Mucosa of descending colon (tissue), 3 donors: ENCODE data around the gene WDTC1. TPM values are rescaled to one million over a fixed set of nuclear protein-coding genes. Genes with fewer than 3 reads are reported as not detected.

ENCODE experiments used
- ATAC-seq: fragments of 200-7000 bp; cut with Tn5 transposase; one replicate; pipeline ENCODE4 v1.9.1; 2020; ENCODE audit warnings: mild to moderate bottlenecking, moderate library complexity
- DNase-seq, 3 donors: peaks; one replicate each; pipeline ENCODE4 v3.0.0-alpha.2; 2020
- H3K36me3 ChIP-seq: fragments of 200-600 bp; one replicate; pipeline ENCODE4 v1.8.0; 2021; ENCODE audit warnings: low read depth, mild to moderate bottlenecking
- H3K4me1 ChIP-seq: fragments of 200-600 bp; one replicate; pipeline ENCODE4 v1.8.0; 2021; ENCODE audit warnings: low read depth, mild to moderate bottlenecking
- H3K4me3 ChIP-seq: fragments of 200-600 bp; one replicate; pipeline ENCODE4 v1.8.0; 2021; ENCODE audit warnings: mild to moderate bottlenecking
- H3K9me3 ChIP-seq: fragments of 200-600 bp; one replicate; pipeline ENCODE4 v1.8.0; 2021; ENCODE audit warnings: mild to moderate bottlenecking
- intact Hi-C, 2 donors: fragments of 100-400 bp; cut with DNase I in 1 of 2; cut with micrococcal nuclease in 1 of 2; formaldehyde crosslinking; loops; one replicate each; pipeline versions ENCODE4 v1.11.0 to v1.11.1; 2022; cut with DNase I, micrococcal nuclease
- total RNA-seq, 3 donors: library from RNA; stranded (reverse); fragmentation: NEBNext Ultra II Directional in 2 of 3; extraction: Animal tissue kit (Norgen Biotek cat#: 25700) in 2 of 3; gene quantifications; one replicate each; pipeline versions ENCODE4 v1.2.1 to v1.2.4, GENCODE V29; 2021 to 2023
- TF ChIP-seq, protein P1 (sequence below): fragments of 200-600 bp; IDR thresholded peaks from one replicate; pipeline ENCODE4 v1.8.0; 2022; ENCODE audit warnings: antibody characterized with exemption, mild to moderate bottlenecking
- donor health status: DM: no; HTN: no; CAD: no; lungs with moderate emphysema.
- donor health status: DM: no; HTN: no; CAD: no.
- donor health status: DM: no; HTN: yes; CAD: no.

Gene WDTC1
- total RNA-seq, 3 donors from 2014 or later, result 35.2 to 56.4 (median 45.5) TPM

DNA sequence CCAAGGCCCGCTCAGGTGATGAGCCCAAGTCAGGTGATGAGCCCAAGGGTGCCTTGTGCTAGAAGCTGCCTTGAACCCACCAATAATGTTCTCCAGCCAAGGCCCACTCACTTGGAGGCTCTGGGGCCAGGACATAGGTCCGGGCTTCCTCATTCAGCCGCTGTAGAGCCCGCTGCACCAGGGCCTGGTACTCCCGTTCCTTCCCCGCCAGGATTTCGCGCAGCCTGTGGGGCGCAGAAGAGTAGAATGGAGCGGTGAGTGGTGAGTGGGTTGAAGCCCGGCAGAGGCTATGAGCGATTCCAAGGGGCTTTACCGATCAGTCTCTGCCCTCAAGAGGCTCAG is 121.8 kb downstream of the WDTC1 start:
- H3K9me3 ChIP-seq, result no peaks in the 10 kb centered on the region
- no peaks in the 10 kb centered on the region for H3K36me3 ChIP-seq
- H3K4me1 ChIP-seq, result peaks cover 9% of the 10 kb centered on the region
- ATAC-seq, result no peak
- no peak for DNase-seq
- intact Hi-C loops, result loop anchor here in 1 of 2 donors (5.0 kb wide), 1 partner anchor 36 kb away; the partner anchor contains the start of gene GPR3
- TF ChIP-seq, protein P1, sequence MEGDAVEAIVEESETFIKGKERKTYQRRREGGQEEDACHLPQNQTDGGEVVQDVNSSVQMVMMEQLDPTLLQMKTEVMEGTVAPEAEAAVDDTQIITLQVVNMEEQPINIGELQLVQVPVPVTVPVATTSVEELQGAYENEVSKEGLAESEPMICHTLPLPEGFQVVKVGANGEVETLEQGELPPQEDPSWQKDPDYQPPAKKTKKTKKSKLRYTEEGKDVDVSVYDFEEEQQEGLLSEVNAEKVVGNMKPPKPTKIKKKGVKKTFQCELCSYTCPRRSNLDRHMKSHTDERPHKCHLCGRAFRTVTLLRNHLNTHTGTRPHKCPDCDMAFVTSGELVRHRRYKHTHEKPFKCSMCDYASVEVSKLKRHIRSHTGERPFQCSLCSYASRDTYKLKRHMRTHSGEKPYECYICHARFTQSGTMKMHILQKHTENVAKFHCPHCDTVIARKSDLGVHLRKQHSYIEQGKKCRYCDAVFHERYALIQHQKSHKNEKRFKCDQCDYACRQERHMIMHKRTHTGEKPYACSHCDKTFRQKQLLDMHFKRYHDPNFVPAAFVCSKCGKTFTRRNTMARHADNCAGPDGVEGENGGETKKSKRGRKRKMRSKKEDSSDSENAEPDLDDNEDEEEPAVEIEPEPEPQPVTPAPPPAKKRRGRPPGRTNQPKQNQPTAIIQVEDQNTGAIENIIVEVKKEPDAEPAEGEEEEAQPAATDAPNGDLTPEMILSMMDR, result no peak
- no peak overlapping the region for H3K4me3 ChIP-seq

DNA sequence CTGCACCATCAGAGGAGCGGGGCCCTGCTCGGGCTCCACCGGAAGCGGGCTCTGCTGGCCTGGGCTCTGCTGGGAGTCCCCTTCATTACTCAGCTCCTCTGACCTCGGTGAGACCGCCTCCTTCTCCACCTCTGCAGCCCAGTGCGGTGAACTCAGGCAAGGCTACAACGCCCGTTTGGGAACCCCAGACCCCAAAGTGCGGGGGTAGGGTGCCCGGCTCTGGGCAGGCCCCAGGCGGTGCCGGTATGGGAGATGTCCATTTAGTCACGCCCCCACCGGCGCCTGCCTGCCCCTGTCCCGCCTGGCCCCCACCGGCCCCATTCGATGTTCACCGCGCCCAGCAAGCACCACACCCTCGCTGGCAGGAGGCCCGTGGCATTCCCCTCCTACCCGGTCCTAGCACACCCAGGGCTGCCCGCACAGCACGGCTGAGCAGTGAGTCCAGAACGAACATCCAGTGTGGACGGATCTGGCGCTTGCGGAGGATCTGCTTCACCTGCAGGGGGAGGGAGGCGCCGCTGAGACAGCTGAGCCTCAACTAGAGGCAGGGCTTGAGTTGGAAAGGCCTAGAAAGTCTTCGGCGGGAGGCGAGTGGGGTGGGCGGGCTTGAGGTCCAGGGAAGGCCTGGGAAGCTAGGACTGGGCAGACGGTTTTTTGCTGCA is 122.3 kb downstream of the WDTC1 start:
- peak; percentile 89 to 92 (median 91) for DNase-seq
- intact Hi-C loops, result loop anchor here in 1 of 2 donors (5.0 kb wide), 1 partner anchor 36 kb away; the partner anchor contains the start of gene GPR3

DNA sequence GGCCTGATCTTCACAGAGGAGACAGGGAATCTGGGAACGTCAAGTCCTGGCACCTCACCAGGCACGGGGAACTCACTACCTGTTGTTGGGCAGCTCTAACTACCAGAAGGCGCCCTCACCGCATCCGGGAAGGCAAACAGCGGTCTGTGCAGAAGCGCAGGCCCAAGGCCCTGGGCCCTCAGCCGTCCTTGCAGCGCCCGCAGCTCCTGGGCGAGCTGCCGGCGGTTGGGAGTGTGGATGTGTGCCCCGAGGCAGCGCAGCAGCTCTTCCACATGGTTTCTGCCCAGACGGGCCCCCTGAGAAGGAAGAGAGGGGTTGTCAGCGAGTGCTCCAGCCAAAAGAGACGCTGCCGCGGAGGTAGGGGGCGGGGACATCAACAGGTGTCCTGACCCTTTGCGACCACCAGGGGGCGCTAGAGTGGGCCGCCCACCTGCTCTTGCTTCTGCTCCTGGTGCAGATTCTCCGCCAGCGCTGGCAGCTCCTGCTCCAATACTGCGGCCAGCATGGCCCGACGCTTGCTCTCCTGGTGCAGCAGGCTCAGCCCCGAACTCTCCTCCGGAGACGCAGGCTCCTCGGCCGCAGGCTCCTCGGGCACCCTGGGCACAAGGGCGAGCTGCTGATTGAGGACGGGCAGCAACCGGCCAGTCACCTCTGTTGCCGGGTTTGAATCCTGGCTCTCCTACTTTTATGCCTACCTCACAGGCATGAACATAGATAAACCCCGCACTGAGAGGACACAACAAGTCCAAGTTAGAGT is 123.0 kb downstream of the WDTC1 start:
- TF ChIP-seq, protein P1, result peak; percentile 98
- Histone ChIP-seq H3K9me3 (no peaks in the 10 kb centered on the region), H3K36me3 (no peaks in the 10 kb centered on the region), H3K4me1 (peaks cover 9% of the 10 kb centered on the region), H3K4me3 (no peak overlapping the region)
- intact Hi-C loops, result loop anchor here in 1 of 2 donors (5.0 kb wide), 1 partner anchor 35 kb away; the partner anchor contains the start of gene GPR3
- DNase-seq (peak; percentile 79 to 88 (median 86)), ATAC-seq (peak; percentile 92)

More for the DNA sequence above, 122.3 kb downstream of the WDTC1 start:
- Histone ChIP-seq H3K36me3 (no peaks in the 10 kb centered on the region), H3K9me3 (no peaks in the 10 kb centered on the region), H3K4me3 (no peak overlapping the region), H3K4me1 (peaks cover 9% of the 10 kb centered on the region)
- TF ChIP-seq, protein P1, result no peak
- peak; percentile 85 for ATAC-seq

Other genes with a start within 250 kb of the WDTC1 start
- 10 to 100 TPM in 1 of 3 donors, 1 to 10 TPM in 2; 1.0 to 16.8 (median 3.0) TPM for gene TRNP1, start 240.9 kb upstream of the WDTC1 start, total RNA-seq
- gene TENT5B, start 221.8 kb upstream of the WDTC1 start, total RNA-seq, result 10 to 100 TPM in 1 of 3 donors, 1 to 10 TPM in 1, under 1 TPM in 1; 0.43 to 29.7 (median 5.7) TPM
- gene SLC9A1, start 79.5 kb upstream of the WDTC1 start, total RNA-seq, result 100 to 1,000 TPM in 1 of 3 donors, 10 to 100 TPM in 2; 77.9 to 126 (median 84.1) TPM
- 10 to 100 TPM; 30.0 to 30.9 (median 30.8) TPM for gene TMEM222, start 87.5 kb downstream of the WDTC1 start, total RNA-seq
- 1 to 10 TPM; 4.2 to 9.7 (median 8.7) TPM for gene SYTL1, start 107.4 kb downstream of the WDTC1 start, total RNA-seq
- 10 to 100 TPM; 18.5 to 38.5 (median 28.5) TPM for gene MAP3K6, start 132.3 kb downstream of the WDTC1 start, total RNA-seq
- gene FCN3, start 140.2 kb downstream of the WDTC1 start, total RNA-seq, result under 1 TPM in 2 of 3 donors, not detected in 1; 0.60 to 0.79 TPM
- 1 to 10 TPM in 1 of 3 donors, under 1 TPM in 2; 0.29 to 1.3 (median 0.51) TPM for gene CD164L2, start 148.7 kb downstream of the WDTC1 start, total RNA-seq
- gene GPR3, start 158.0 kb downstream of the WDTC1 start, total RNA-seq, result under 1 TPM in 1 of 3 donors, not detected in 2; 0.14 TPM